ENCODE data around the gene HDAC9. TPM values are rescaled to one million over a fixed set of nuclear protein-coding genes. Genes with fewer than 3 reads are reported as not detected.

The HDAC9 gene
- total RNA-seq, 4 donors from 2014 or later: 63.0 to 130 (median 107) TPM

- 58% methylated on average over 1 of the region's 1 CpG for WGBS
- Histone ChIP-seq H3K36me3 (no peaks in the 10 kb centered on the region), H3K9me3 (no peaks in the 10 kb centered on the region), H3K4me3 (no peak overlapping the region), H3K27ac (replicated peaks in 1 of 4) (no peak overlapping the region), H3K27me3 (no peaks in the 10 kb centered on the region), H3K4me1 (peaks cover 4 to 18% (median 11%) of the 10 kb centered on the region in 4 donors)
- no peak for DNase-seq (ENCODE audit: extremely low spot score)
- TF ChIP-seq CTCF (IDR thresholded peaks at IDR 0.05) (no peak), EP300 (IDR thresholded peaks at IDR 0.05) (no peak)
- intact Hi-C loops (cut with DNase I): no loop called here
Observed at GRCh38 chr7:18889436-18889835, 393.9 kb downstream of the HDAC9 start.

GRCh38 chr7:18890134-18890533 is 394.6 kb downstream of the HDAC9 start:
- intact Hi-C loops (cut with DNase I): no loop called here
- Histone ChIP-seq H3K27ac (replicated peaks in 1 of 4) (no peak overlapping the region), H3K4me1 (peaks cover 4 to 18% (median 11%) of the 10 kb centered on the region in 4 donors)

GRCh38 chr7:18890885-18891621 is 395.5 kb downstream of the HDAC9 start:
- no peaks in the 10 kb centered on the region for H3K36me3 ChIP-seq
- H3K9me3 ChIP-seq: no peaks in the 10 kb centered on the region
- no peak for TF ChIP-seq EP300 (IDR thresholded peaks at IDR 0.05)
- TF ChIP-seq CTCF (IDR thresholded peaks at IDR 0.05): no peak
- H3K27ac ChIP-seq (replicated peaks in 1 of 4): no peak overlapping the region
- intact Hi-C loops (cut with DNase I): no loop called here
- H3K4me3 ChIP-seq: no peak overlapping the region
- 32% methylated on average over 4 of the region's 4 CpGs for WGBS
- peaks cover 4 to 18% (median 11%) of the 10 kb centered on the region in 4 donors for H3K4me1 ChIP-seq
- no peak for DNase-seq (ENCODE audit: extremely low spot score)
- no peaks in the 10 kb centered on the region for H3K27me3 ChIP-seq

More at GRCh38 chr7:18890134-18890533, 394.6 kb downstream of the HDAC9 start:
- DNase-seq (ENCODE audit: extremely low spot score): no peak
- H3K4me3 ChIP-seq: no peak overlapping the region
- no peaks in the 10 kb centered on the region for H3K9me3 ChIP-seq
- TF ChIP-seq EP300 (IDR thresholded peaks at IDR 0.05) (no peak), POLR2AphosphoS5 (IDR thresholded peaks at IDR 0.05) (no peak), CTCF (IDR thresholded peaks at IDR 0.05) (no peak), POLR2A (IDR thresholded peaks at IDR 0.05; ENCODE audit: low read depth) (no peak)
- WGBS: 25% methylated on average over 2 of the region's 2 CpGs
- no peaks in the 10 kb centered on the region for H3K36me3 ChIP-seq
- H3K27me3 ChIP-seq: no peaks in the 10 kb centered on the region

- Histone ChIP-seq H3K4me1 (peaks cover 4 to 18% (median 11%) of the 10 kb centered on the region in 4 donors), H3K4me3 (no peak overlapping the region), H3K9me3 (no peaks in the 10 kb centered on the region), H3K27ac (replicated peaks in 1 of 4) (no peak overlapping the region), H3K36me3 (no peaks in the 10 kb centered on the region), H3K27me3 (no peaks in the 10 kb centered on the region)
- no peak for DNase-seq (ENCODE audit: extremely low spot score)
- intact Hi-C loops (cut with DNase I): no loop called here
- TF ChIP-seq CTCF (IDR thresholded peaks at IDR 0.05) (no peak), POLR2AphosphoS5 (IDR thresholded peaks at IDR 0.05) (no peak), POLR2A (IDR thresholded peaks at IDR 0.05; ENCODE audit: low read depth) (no peak), EP300 (IDR thresholded peaks at IDR 0.05) (no peak)
- WGBS: 96% methylated on average over 3 of the region's 3 CpGs
Observed at GRCh38 chr7:18893156-18893555, 397.6 kb downstream of the HDAC9 start.

- TF ChIP-seq POLR2AphosphoS5 (IDR thresholded peaks at IDR 0.05) (no peak), CTCF (IDR thresholded peaks at IDR 0.05) (no peak), POLR2A (IDR thresholded peaks at IDR 0.05; ENCODE audit: low read depth) (no peak), EP300 (IDR thresholded peaks at IDR 0.05) (no peak)
- no peak overlapping the region for H3K4me3 ChIP-seq
- H3K9me3 ChIP-seq: no peaks in the 10 kb centered on the region
- H3K4me1 ChIP-seq: peaks cover 4 to 18% (median 11%) of the 10 kb centered on the region in 4 donors
- 92% methylated on average over 3 of the region's 3 CpGs for WGBS
- no peaks in the 10 kb centered on the region for H3K36me3 ChIP-seq
- no peaks in the 10 kb centered on the region for H3K27me3 ChIP-seq
- no peak for DNase-seq (ENCODE audit: extremely low spot score)
- no peak overlapping the region for H3K27ac ChIP-seq (replicated peaks in 1 of 4)
- intact Hi-C loops (cut with DNase I): no loop called here
Observed at GRCh38 chr7:18894155-18894554, 398.6 kb downstream of the HDAC9 start.
